Body of pancreas (tissue), 4 donors: Measurements from ENCODE around the gene ANAPC2. TPM values are rescaled to one million over a fixed set of nuclear protein-coding genes. Genes with fewer than 3 reads are reported as not detected.

ENCODE experiments used
- ATAC-seq: fragments of 150-250 bp; one replicate; pipeline ENCODE4 v1.9.1; 2016
- DNase-seq, 4 donors: peaks; one replicate each; pipeline ENCODE4 v3.0.0-alpha.2; 2019
- H3K27ac ChIP-seq, 4 donors: fragments of 200-600 bp; sonication (generic); 1 replicate in 3 of 4; 2 replicates in 1 of 4; pipeline versions ENCODE4 v1.5.1 to v1.6.1; 2016 to 2019; ENCODE audit warnings: mild to moderate bottlenecking in 1 of 4, mixed read lengths in 1 of 4, moderate library complexity in 1 of 4
- H3K27me3 ChIP-seq, 2 donors: fragments of 200-600 bp; sonication (generic); one replicate each; pipeline ENCODE4 v1.6.0; 2016; ENCODE audit warnings: mild to moderate bottlenecking in 1 of 2
- H3K36me3 ChIP-seq, 2 donors: fragments of 200-600 bp; sonication (generic); replicated peaks in 1 of 2; 2 replicates each; pipeline ENCODE4 v1.5.1; 2016; ENCODE audit warnings: low read depth in 2 of 2; ENCODE audit not compliant: insufficient read depth in 1 of 2
- H3K4me1 ChIP-seq: fragments of 200-600 bp; sonication (generic); one replicate; pipeline ENCODE4 v1.6.0; 2016
- H3K4me3 ChIP-seq, 2 donors: fragments of 200-600 bp; sonication (generic); 1 replicate in 1 of 2; 2 replicates in 1 of 2; pipeline ENCODE4 v1.5.1; 2016 to 2019
- H3K9me3 ChIP-seq, 3 donors: fragments of 200-600 bp; sonication (generic); 1 replicate in 2 of 3; 2 replicates in 1 of 3; pipeline ENCODE4 v1.5.1; 2016
- CTCF ChIP-seq, 7 experiments: fragments of 450-650 bp in 4 of 7; fragments of 200-600 bp in 3 of 7; sonication (generic) in 3 of 7; IDR thresholded peaks; one replicate each; pipeline ENCODE4 v1.5.1; 2016 to 2019; ENCODE audit warnings: antibody characterized with exemption in 7 of 7
- POLR2A ChIP-seq, 3 donors: fragments of 450-650 bp; IDR thresholded peaks; one replicate each; pipeline ENCODE4 v1.6.1; 2016; ENCODE audit warnings: antibody characterized with exemption in 3 of 3, mild to moderate bottlenecking in 2 of 3
- WGBS, 2 donors: methylation state at CpG; one replicate each; pipeline ENCODE4 v1.1.5; 2017; 5-methylcytosine and 5-hydroxymethylcytosine counted together
- intact Hi-C: fragments of 100-400 bp; cut with DNase I; formaldehyde crosslinking; loops from one replicate; pipeline ENCODE4 v1.15.1; 2023
- total RNA-seq, 2 donors: library from RNA; depleted of rRNA; stranded (reverse); fragments of >200 nt; gene quantifications; one replicate each; pipeline ENCODE4 v1.1.0, GENCODE V29; 2016

Gene ANAPC2
- total RNA-seq, 2 donors from 2014 or later = 24.1 to 51.7 TPM

- WGBS, 2 donors = 43% methylated on average over 17 of the region's 17 CpGs; no CpG with 5 or more reads in 1 of the 2 donors
- ATAC-seq = no peak
Observed at GRCh38 chr9:137160054-137160425, 28.3 kb downstream of the ANAPC2 start.

GRCh38 chr9:137159105-137160053, 29.0 kb downstream of the ANAPC2 start:
- no peak for TF ChIP-seq CTCF (IDR thresholded peaks at IDR 0.05)
- TF ChIP-seq POLR2A (IDR thresholded peaks at IDR 0.05) = no peak
- no peak for ATAC-seq
- H3K27ac ChIP-seq = no peak overlapping the region
- peaks cover 0 to 27% of the 10 kb centered on the region in 2 donors for H3K27me3 ChIP-seq
- peaks cover 28% of the 10 kb centered on the region for H3K4me1 ChIP-seq
- H3K9me3 ChIP-seq = no peaks in the 10 kb centered on the region
- whole genome bisulfite sequencing, 2 donors = 42 to 44% methylated on average over 14 of the region's 14 CpGs
- intact Hi-C loops = no loop called here
- no peaks in the 10 kb centered on the region for H3K36me3 ChIP-seq
- no peak for DNase-seq
- H3K4me3 ChIP-seq = no peak overlapping the region

More at GRCh38 chr9:137160054-137160425, 28.3 kb downstream of the ANAPC2 start:
- peaks cover 0 to 32% of the 10 kb centered on the region in 2 donors for H3K27me3 ChIP-seq
- no peak overlapping the region for H3K27ac ChIP-seq
- H3K4me1 ChIP-seq = peaks cover 28% of the 10 kb centered on the region
- DNase-seq = no peak
- H3K36me3 ChIP-seq = no peaks in the 10 kb centered on the region
- H3K4me3 ChIP-seq = no peak overlapping the region
- intact Hi-C loops = no loop called here
- no peaks in the 10 kb centered on the region for H3K9me3 ChIP-seq
- TF ChIP-seq POLR2A (IDR thresholded peaks at IDR 0.05) (no peak), CTCF (IDR thresholded peaks at IDR 0.05) (no peak)

DNA sequence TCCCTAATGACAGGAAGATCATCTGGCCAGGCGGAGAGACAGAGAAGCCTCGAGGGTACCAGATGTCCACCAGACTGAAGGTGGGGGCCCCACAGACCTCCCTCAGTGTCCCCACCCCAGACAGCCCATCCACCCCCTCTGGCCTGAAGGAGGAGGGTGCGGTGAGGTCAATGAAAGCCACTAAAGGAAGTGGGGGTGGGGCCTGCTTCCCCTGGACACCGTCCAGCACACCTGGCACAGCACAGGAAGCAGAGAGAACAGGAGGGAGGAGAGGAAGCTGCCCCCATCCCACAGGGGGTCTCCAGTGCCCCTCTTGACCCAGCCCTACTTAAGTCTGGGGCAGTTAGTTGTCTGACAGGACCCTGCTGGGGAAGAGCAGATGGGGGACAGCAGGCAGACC, 29.7 kb downstream of the ANAPC2 start:
- 14 to 30% methylated on average over 4 of the region's 4 CpGs for WGBS, 2 donors
- peaks cover 0 to 27% of the 10 kb centered on the region in 2 donors for H3K27me3 ChIP-seq
- intact Hi-C loops = no loop called here
- H3K4me3 ChIP-seq = no peak overlapping the region
- no peaks in the 10 kb centered on the region for H3K36me3 ChIP-seq
- no peak overlapping the region for H3K27ac ChIP-seq
- TF ChIP-seq POLR2A (IDR thresholded peaks at IDR 0.05) (no peak), CTCF (IDR thresholded peaks at IDR 0.05) (no peak)
- H3K4me1 ChIP-seq = peaks cover 28% of the 10 kb centered on the region
- ATAC-seq (no peak), DNase-seq (no peak)
- H3K9me3 ChIP-seq = no peaks in the 10 kb centered on the region

GRCh38 chr9:137157618-137158415, 30.5 kb downstream of the ANAPC2 start:
- Histone ChIP-seq H3K9me3 (no peaks in the 10 kb centered on the region), H3K27me3 (peaks cover 0 to 23% of the 10 kb centered on the region in 2 donors), H3K4me3 (no peak overlapping the region), H3K27ac (no peak overlapping the region), H3K4me1 (peaks cover 20% of the 10 kb centered on the region), H3K36me3 (no peaks in the 10 kb centered on the region)
- TF ChIP-seq CTCF (IDR thresholded peaks at IDR 0.05) (no peak), POLR2A (IDR thresholded peaks at IDR 0.05) (no peak)
- intact Hi-C loops = no loop called here
- ATAC-seq = no peak
- no peak for DNase-seq
- WGBS, 2 donors = 49 to 60% methylated on average over 13 to 19 of the region's 19 CpGs
